ENCODE data around the gene C1QC.
"Not testable (repeated sequence)": the region's sequence is repeated elsewhere in the genome, so short reads cannot be mapped to it uniquely, and the experiment has no call there.

The C1QC gene

GRCh38 chr1:22661880-22662279 is 18.4 kb downstream of the C1QC start:
- TF ChIP-seq CTCF (conservative IDR thresholded peaks at IDR 0.05), result no peak
- no peak overlapping the region for H3K27ac ChIP-seq

- no peak for TF ChIP-seq CTCF (conservative IDR thresholded peaks at IDR 0.05)
- no peak overlapping the region for H3K27ac ChIP-seq
These were observed 18.9 kb downstream of the C1QC start for GRCh38 chr1:22662318-22662717.

- H3K27ac ChIP-seq, result no peak overlapping the region
- TF ChIP-seq CTCF (conservative IDR thresholded peaks at IDR 0.05), result no peak
These were observed 19.6 kb downstream of the C1QC start for GRCh38 chr1:22662986-22663408.

GRCh38 chr1:22665752-22666151 is 22.3 kb downstream of the C1QC start:
- peak; percentile 76 for TF ChIP-seq CTCF (conservative IDR thresholded peaks at IDR 0.05)

GRCh38 chr1:22666412-22666811 is 23.0 kb downstream of the C1QC start:
- H3K27ac ChIP-seq, result no peak overlapping the region
- no peak for TF ChIP-seq CTCF (conservative IDR thresholded peaks at IDR 0.05)

More at GRCh38 chr1:22665752-22666151, 22.3 kb downstream of the C1QC start:
- no peak overlapping the region for H3K27ac ChIP-seq

GRCh38 chr1:22668840-22669239 is 25.4 kb downstream of the C1QC start:
- not testable (repeated sequence) for H3K27ac ChIP-seq

- TF ChIP-seq CTCF (conservative IDR thresholded peaks at IDR 0.05), result no peak
- H3K27ac ChIP-seq, result no peak overlapping the region
These were observed 27.0 kb downstream of the C1QC start for GRCh38 chr1:22670352-22670975.

- TF ChIP-seq CTCF (conservative IDR thresholded peaks at IDR 0.05), result no peak
- H3K27ac ChIP-seq, result no peak overlapping the region
These were observed 28.6 kb downstream of the C1QC start for GRCh38 chr1:22671999-22672398.
